Right lobe of liver (tissue), 4 donors: ENCODE data around the gene LRRC63.

Experiments
- CTCF ChIP-seq, 4 donors: fragments of 200-600 bp in 3 of 4; fragments of 450-650 bp in 1 of 4; IDR thresholded peaks; one replicate each; pipeline versions ENCODE4 v1.5.1 to v1.8.0; 2016 to 2022; ENCODE audit warnings: antibody characterized with exemption in 4 of 4, mild to moderate bottlenecking in 2 of 4
- POLR2A ChIP-seq: fragments of 450-650 bp; IDR thresholded peaks from one replicate; pipeline ENCODE4 v1.6.1; 2017; ENCODE audit warnings: antibody characterized with exemption, mild to moderate bottlenecking
- donor health status: DM: no; HTN: no; CAD: no.
- donor health status: DM: no; HTN: no; CAD: no.
- donor health status: DM: no; HTN: yes; CAD: no.

- TF ChIP-seq CTCF (IDR thresholded peaks at IDR 0.05), result no peak
- no peak for TF ChIP-seq POLR2A
Measured at GRCh38 chr13:46303742-46304385, 92.1 kb downstream of the LRRC63 start.
